ENCODE results near the gene TMED10. TPM values are rescaled to one million over a fixed set of nuclear protein-coding genes. Genes with fewer than 3 reads are reported as not detected.
"Not testable (repeated sequence)": the region's sequence is repeated elsewhere in the genome, so short reads cannot be mapped to it uniquely, and the experiment has no call there.

Gene TMED10
- total RNA-seq, 1 experiment from 2014 or later, result 239 TPM

GRCh38 chr14:75127903-75128595, 48.4 kb downstream of the TMED10 start:
- no peak for DNase-seq (ENCODE audit: low read depth)

- DNase-seq (ENCODE audit: low read depth), result not testable (repeated sequence)
These were observed 49.0 kb downstream of the TMED10 start for GRCh38 chr14:75127474-75127820.

DNA sequence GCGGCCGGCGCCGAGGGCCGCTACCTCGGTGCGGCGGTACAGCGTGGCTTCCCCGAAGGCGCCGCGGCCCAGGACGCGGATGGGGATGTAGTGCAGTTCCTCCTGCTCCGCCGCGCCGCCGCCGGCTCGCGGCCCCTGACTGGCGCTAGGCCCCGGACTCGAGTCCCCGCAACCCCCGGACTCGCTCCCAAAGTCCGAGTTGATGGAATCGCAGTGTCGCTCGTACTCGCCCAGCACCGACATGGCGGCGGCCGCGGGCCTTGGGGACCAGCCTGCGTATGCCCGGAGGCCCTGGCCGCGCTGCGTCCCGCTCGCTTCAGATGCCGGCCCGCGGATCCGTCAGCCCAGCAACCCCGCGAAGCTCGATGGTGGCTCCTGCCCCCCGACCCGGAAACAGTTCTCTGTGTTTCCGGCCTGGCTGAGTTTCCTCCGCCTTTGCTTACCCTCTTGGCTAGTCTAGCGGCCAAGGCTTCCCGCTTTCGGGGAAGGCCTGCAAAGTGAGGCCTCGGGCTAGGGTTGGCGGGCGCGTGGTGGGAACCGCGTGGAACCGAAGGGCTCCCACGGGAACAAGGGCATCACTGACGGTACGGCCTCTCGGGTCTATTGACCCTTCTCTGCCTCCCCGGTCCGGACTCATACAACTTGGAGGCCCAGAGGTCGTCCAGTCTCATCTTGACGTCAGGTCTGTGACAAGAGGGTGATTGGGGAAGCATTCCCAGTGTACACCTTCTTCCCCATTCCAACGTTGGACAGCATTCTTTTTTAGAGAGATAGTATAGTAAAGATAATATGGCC, 49.5 kb downstream of the TMED10 start, which contains the start of gene NEK9:
Gene NEK9, minus strand, starts transcription at position 370 of the 795 bp plus-strand sequence. Its CDS starts 127 bp downstream, at position 243.
- DNase-seq (ENCODE audit: low read depth), result peak; percentile 78

DNA sequence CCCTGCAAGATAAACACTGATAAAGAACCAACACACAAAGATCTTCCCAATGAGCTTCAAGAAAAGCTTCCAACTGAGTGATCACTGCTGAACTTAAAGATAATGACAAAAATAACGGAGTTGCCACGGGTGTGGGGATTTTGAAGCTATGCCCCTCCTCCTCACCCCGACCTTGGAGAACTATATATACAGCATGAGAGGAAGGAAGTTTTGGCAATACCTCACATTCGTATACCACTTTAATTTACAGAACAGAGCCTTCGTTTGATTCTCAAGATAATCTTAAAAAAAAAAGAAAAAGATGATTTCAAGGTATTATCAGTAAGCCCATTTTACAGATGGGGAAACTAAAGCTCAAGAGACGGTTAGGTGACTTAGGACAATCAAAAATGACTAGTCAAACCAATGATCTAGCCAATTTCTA, 50.3 kb downstream of the TMED10 start:
- no peak for DNase-seq (ENCODE audit: low read depth)

GRCh38 chr14:75125617-75126016, 50.8 kb downstream of the TMED10 start:
- DNase-seq (ENCODE audit: low read depth), result peak; percentile 44

- peak; percentile 87 for DNase-seq (ENCODE audit: low read depth)
These were observed 52.4 kb downstream of the TMED10 start for GRCh38 chr14:75123991-75124390.

DNA sequence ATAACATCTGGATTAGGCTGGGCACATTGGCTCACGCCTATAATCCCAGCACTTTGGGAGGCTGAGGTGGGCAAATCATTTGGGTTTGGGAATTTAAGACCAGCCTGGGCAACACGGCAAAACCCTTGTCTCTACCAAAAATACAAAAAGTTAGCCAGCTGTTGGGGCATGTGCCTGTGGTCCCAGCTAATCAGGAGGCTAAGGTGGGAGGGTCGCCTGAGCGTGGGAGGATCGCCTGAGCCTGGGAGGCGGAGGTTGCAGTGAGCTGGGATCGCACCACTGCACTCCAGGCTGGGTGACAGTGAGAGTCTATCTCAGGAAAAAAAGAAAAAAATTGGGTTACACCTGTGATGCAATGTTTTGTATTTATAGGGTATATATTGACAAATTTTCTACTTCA, 54.9 kb downstream of the TMED10 start:
- no peak for DNase-seq (ENCODE audit: low read depth)

GRCh38 chr14:75120541-75121291, 55.7 kb downstream of the TMED10 start:
- no peak for DNase-seq (ENCODE audit: low read depth)

DNA sequence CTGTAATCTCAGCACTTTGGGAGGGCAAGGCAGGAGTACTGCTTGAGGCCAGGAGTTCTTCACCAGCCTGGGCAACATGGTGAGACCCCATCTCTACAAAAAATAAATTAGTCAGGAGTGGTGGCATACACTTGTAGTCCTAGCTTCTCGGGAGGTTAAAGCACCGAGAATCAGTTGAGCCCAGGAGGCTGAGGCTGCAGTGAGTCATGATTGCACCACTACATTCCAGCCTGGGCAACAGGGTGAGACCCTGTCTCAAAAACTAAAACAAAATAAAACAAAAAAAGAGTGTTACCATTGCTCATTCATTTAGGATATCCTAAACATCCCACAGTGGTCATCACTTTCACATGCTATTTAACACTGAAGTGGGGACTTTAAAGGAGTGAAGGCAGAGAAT, 57.4 kb downstream of the TMED10 start:
- DNase-seq (ENCODE audit: low read depth), result peak; percentile 37

DNA sequence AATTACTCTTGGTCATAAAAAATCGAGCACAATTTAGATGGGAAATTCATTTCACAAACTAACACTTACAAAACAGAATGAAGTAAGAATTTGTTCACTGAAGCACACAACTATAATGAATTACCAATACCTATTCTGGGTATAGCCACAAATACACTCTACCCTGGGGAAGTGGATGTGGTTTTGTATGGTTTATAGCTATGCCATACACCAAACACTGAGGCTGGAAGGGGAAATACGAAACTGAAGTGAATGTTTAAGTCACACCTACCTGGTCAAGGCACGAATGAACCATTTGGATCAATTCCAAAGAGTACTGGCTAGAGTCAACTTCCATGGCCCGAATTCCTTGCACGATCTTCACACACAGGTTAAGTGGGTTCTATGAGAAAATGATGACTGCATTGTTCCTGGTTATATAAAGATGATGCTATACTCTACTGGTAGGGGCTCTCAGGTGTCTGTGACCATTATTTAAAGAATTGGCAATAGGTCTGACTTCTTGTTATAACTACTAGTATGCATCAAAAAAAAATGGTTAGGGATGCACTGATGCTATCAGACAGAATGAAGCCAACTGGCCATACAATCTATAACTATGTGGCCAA, 62.4 kb downstream of the TMED10 start:
- DNase-seq (ENCODE audit: low read depth), result no peak

GRCh38 chr14:75109877-75110276, 66.5 kb downstream of the TMED10 start:
- no peak for DNase-seq (ENCODE audit: low read depth)

- DNase-seq (ENCODE audit: low read depth), result no peak
These were observed 69.2 kb downstream of the TMED10 start for GRCh38 chr14:75107186-75107585.

- no peak for DNase-seq (ENCODE audit: low read depth)
These were observed 74.9 kb downstream of the TMED10 start for GRCh38 chr14:75101491-75101890.

GRCh38 chr14:75098682-75099081, 77.7 kb downstream of the TMED10 start:
- DNase-seq (ENCODE audit: low read depth), result no peak

- DNase-seq (ENCODE audit: low read depth), result no peak
These were observed 78.2 kb downstream of the TMED10 start for GRCh38 chr14:75098212-75098611.

DNA sequence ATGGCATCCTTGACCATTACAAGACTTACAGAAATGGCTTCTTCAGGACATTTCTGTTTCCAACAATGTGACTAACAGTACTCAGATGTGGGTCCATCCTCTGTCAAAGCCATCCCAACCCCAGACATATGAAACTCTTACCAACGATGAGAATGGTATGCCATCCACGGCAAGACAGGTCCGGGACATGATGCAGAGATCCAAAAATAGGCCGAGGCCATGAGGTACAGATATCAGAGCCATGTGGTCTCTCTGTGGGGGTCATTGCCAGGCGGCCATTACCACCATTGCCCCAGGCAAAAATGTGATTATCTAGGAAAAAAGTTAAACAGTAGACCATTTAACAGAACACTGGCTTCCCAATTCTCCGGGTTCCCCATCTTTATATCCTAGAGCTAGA, 79.5 kb downstream of the TMED10 start:
- no peak for DNase-seq (ENCODE audit: low read depth)

DNA sequence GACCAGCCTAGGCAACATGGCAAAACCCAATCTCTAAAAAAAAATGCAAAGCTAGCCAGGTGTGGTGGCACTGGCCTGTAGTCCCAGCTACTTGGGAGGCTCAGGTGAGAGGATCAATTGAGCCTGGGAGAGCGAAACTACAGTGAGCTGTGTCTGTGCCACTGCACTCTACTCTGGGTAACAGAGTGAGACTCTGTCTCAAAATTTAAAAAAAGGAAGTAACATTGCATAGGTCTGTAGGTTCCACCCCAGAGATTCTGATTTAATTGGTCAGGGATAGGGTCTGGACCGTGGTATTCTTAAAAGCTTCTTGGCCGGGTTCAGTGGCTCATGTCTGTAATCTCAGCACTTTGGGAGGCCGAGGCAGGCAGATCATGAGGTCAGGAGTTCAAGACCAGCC, 80.7 kb downstream of the TMED10 start:
- DNase-seq (ENCODE audit: low read depth), result no peak

DNA sequence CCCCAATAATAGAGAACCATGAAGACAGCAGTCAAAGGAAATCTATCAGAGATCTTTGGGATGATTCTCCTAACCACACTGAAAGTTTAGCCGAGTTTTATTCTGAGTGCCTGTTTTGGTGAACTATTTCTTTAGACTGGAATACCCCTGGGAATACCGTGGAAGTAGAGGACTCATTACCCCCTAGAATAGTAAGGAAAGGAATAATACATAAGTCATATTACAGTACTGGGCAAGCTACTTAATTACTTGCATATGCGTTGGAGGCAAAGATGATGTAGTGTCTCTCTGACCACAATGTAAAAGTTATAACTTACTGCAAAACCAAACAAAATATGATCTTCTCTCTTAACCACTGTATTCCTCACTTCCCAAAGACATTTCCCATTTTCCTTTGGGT, 81.5 kb downstream of the TMED10 start:
- no peak for DNase-seq (ENCODE audit: low read depth)

DNA sequence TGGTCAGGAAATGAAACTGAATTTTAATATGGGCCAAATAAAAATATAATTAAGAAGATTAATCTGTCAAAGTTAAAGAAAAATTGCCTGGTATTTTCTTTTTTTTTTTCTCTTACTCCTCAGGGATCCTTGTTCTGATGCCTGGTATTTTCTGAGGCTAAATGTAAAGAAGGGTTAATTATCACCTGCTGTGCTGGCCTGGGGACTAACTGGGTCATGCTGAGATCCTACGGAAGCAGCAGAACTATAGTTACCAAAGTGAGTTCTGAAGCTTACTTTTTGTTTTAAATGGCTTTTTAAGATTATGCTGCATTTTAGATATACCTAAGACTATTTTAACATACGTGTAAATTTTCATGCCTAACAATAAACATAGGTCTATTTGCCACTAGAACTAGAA, 83.7 kb downstream of the TMED10 start:
- DNase-seq (ENCODE audit: low read depth), result no peak

GRCh38 chr14:75091251-75091650, 85.2 kb downstream of the TMED10 start:
- DNase-seq (ENCODE audit: low read depth), result no peak

DNA sequence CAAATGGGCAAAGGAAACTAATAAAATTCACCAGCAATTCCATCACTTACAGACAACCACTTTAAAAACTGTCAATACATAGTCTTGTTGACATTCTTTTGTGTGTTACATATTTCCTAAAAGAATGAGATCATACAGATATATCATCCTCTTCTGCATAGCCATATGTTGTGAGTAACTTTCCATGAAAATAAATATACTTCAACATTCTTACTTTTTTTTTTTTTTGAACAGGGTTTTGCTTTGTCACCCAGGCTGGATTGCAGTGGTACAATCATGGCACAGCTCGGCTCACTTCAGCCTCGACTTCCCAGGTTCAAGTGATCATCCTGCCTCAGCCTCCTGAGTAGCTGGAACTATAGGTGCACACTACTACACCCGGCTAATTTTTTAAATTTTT, 86.1 kb downstream of the TMED10 start:
- DNase-seq (ENCODE audit: low read depth), result no peak
